Caco-2 (cell line): ENCODE measurements around the gene FAM168A. TPM values are rescaled to one million over a fixed set of nuclear protein-coding genes. Genes with fewer than 3 reads are reported as not detected.

ENCODE experiments used
- BruUV-seq: library from RNA; stranded (reverse); fragments of 400-500 nt; replicated peaks from 2 replicates; lab custom pipeline; 2021; lab: Mats Ljungman, UMichigan
- CTCF ChIA-PET: fragments of 300-600 bp; sonication (Branson Sonifier 250); formaldehyde crosslinking; loops from one replicate; lab custom pipeline; 2022; ENCODE audit warnings: antibody characterized with exemption; lab: Charles Lee
- POLR2A ChIA-PET: fragments of 300-600 bp; sonication (Branson Sonifier 250); formaldehyde crosslinking; loops from one replicate; lab custom pipeline; 2022; ENCODE audit warnings: antibody characterized with exemption; lab: Charles Lee
- DNase-seq, 2 experiments: peaks; one replicate each; pipeline versions ENCODE4 v3.0.0 to v3.0.0-alpha.2; 2020 to 2022
- H3K27me3 ChIP-seq: replicated peaks from 2 replicates; pipeline ENCODE4 v1.6.0; 2011; ENCODE audit warnings: low read length; ENCODE audit not compliant: control insufficient read depth, insufficient read depth
- H3K36me3 ChIP-seq: 2 replicates; pipeline ENCODE4 v1.5.1; 2011; ENCODE audit warnings: low read length; ENCODE audit not compliant: control insufficient read depth, insufficient read depth
- H3K4me1 ChIP-seq: fragments of 250-450 bp; sonication (Bioruptor Pico); 2 replicates; pipeline ENCODE4 v1.5.1; 2020; ENCODE audit warnings: mild to moderate bottlenecking
- H3K4me3 ChIP-seq: 2 replicates; pipeline ENCODE4 v1.5.1; 2011; ENCODE audit warnings: low read depth, mild to moderate bottlenecking, control low read depth, low read length
- H3K9me3 ChIP-seq: fragments of 250-450 bp; sonication (Bioruptor Pico); 2 replicates; pipeline ENCODE4 v1.5.1; 2020; ENCODE audit warnings: mild to moderate bottlenecking, moderate library complexity
- H3K27ac Mint-ChIP-seq: one replicate; pipeline ENCODE4 v1.8.0; 2022; ENCODE audit warnings: mixed read lengths; ENCODE audit not compliant: unreplicated experiment
- H3K27me3 Mint-ChIP-seq: one replicate; pipeline ENCODE4 v1.8.0; 2022; ENCODE audit warnings: mixed read lengths; ENCODE audit not compliant: insufficient read depth, unreplicated experiment
- H3K36me3 Mint-ChIP-seq: one replicate; pipeline ENCODE4 v1.8.0; 2022; ENCODE audit warnings: mild to moderate bottlenecking, mixed read lengths; ENCODE audit not compliant: insufficient read depth, unreplicated experiment
- H3K4me1 Mint-ChIP-seq: one replicate; pipeline ENCODE4 v1.8.0; 2022; ENCODE audit warnings: low read depth, mixed read lengths; ENCODE audit not compliant: unreplicated experiment
- H3K4me3 Mint-ChIP-seq: one replicate; pipeline ENCODE4 v1.8.0; 2022; ENCODE audit warnings: mild to moderate bottlenecking, moderate library complexity, mixed read lengths; ENCODE audit not compliant: unreplicated experiment
- H3K9me3 Mint-ChIP-seq: one replicate; pipeline ENCODE4 v1.8.0; 2022; ENCODE audit warnings: mixed read lengths; ENCODE audit not compliant: unreplicated experiment
- intact Hi-C: fragments of 100-400 bp; cut with micrococcal nuclease; formaldehyde crosslinking; loops from one replicate; pipeline ENCODE4 v1.10.0; 2022; ENCODE audit not compliant: unreplicated experiment
- total RNA-seq: library from RNA; stranded (reverse); gene quantifications from 2 replicates; pipeline ENCODE4 v1.2.3, GENCODE V29; 2022
- TF ChIP-seq, protein P1 (sequence below), 2 experiments: fragments of 200-600 bp in 1 of 2; IDR thresholded peaks; 1 replicate in 1 of 2; 2 replicates in 1 of 2; pipeline versions ENCODE4 v1.5.1 to v1.8.0; 2011 to 2022; ENCODE audit warnings: antibody characterized with exemption in 1 of 2, control low read depth in 1 of 2, inconsistent platforms in 1 of 2, low read depth in 1 of 2, low read length in 1 of 2, mild to moderate bottlenecking in 1 of 2, moderate library complexity in 1 of 2; ENCODE audit not compliant: insufficient read depth in 1 of 2, severe bottlenecking in 1 of 2, unreplicated experiment in 1 of 2

Gene FAM168A
- total RNA-seq, 1 experiment from 2014 or later, result 46.0 TPM

DNA sequence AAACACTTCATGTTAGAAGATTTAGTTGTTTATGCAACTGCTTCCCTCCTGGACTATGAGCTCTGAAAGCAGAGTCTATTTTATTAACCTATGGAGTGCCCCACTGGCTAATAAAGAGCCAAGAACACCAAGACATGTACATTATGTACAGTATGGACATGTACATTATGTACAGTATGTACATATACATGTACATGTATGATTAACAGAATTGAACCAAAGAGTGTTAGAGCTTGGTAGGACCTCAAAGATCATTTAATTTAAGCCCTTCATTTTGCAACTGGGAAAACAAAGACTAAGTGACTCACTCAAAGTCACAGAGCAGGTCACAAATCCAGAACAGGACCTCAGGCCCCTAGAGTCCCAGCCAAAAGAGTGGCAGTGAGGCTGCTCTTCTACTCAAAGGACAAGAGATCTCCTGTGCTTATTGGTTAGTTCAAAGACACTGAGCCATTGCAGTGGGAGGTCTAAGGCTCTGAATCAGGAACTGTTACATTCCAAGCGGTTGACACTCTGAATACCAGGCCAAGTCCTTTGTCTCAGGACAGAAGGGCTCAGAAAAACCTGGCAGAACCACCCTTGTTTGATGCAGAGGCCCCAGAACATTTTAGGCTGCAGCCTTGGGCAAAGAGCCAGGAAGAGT, 103.8 kb downstream of the FAM168A start:
- H3K27me3 Mint-ChIP-seq, result no peaks in the 10 kb centered on the region
- no peak overlapping the region for H3K4me3 Mint-ChIP-seq
- no peaks in the 10 kb centered on the region for H3K27me3 ChIP-seq

DNA sequence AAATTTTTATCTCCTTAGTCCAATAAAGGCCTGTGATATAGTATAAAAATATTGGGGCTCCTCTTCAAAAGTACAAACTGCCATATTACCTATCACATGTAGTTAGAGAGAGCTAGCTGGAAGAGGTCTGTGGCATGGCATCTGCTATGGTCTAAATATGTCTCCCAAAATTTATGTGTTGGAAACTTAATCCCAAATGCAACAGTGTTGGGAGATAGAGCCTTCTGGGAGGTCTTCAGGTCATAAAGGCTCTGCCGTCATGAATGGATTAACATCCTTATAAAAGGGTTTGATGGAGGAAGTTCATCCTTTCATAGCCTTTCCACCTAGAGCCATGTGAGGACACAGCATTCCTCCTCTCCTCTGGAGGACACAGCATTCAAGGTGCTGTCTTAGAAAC, 116.3 kb downstream of the FAM168A start:
- Histone ChIP-seq H3K9me3 (no peaks in the 10 kb centered on the region), H3K36me3 (no peaks in the 10 kb centered on the region), H3K4me1 (peaks cover 5% of the 10 kb centered on the region; the same call in 1 of the 2 replicates), H3K4me3 (no peak overlapping the region), H3K27me3 (no peaks in the 10 kb centered on the region)
- DNase-seq, result no peak
- TF ChIP-seq, protein P1, sequence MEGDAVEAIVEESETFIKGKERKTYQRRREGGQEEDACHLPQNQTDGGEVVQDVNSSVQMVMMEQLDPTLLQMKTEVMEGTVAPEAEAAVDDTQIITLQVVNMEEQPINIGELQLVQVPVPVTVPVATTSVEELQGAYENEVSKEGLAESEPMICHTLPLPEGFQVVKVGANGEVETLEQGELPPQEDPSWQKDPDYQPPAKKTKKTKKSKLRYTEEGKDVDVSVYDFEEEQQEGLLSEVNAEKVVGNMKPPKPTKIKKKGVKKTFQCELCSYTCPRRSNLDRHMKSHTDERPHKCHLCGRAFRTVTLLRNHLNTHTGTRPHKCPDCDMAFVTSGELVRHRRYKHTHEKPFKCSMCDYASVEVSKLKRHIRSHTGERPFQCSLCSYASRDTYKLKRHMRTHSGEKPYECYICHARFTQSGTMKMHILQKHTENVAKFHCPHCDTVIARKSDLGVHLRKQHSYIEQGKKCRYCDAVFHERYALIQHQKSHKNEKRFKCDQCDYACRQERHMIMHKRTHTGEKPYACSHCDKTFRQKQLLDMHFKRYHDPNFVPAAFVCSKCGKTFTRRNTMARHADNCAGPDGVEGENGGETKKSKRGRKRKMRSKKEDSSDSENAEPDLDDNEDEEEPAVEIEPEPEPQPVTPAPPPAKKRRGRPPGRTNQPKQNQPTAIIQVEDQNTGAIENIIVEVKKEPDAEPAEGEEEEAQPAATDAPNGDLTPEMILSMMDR (IDR thresholded peaks at IDR 0.05; ENCODE audit: insufficient read depth in 1 of 2, low read depth in 1 of 2, low read length in 1 of 2, severe bottlenecking in 1 of 2, unreplicated experiment in 1 of 2), result no peak
- H3K9me3 Mint-ChIP-seq, result no peaks in the 10 kb centered on the region
- H3K4me1 Mint-ChIP-seq, result peaks cover 4% of the 10 kb centered on the region
- no TSS peak for BruUV-seq
- no peak overlapping the region for H3K27ac Mint-ChIP-seq
- intact Hi-C loops, result no loop called here
- no peak overlapping the region for H3K4me3 Mint-ChIP-seq
- no peaks in the 10 kb centered on the region for H3K27me3 Mint-ChIP-seq
- ChIA-PET CTCF (no interaction called here), POLR2A (no interaction called here)
- no peaks in the 10 kb centered on the region for H3K36me3 Mint-ChIP-seq

More for the DNA sequence above, 103.8 kb downstream of the FAM168A start:
- H3K36me3 ChIP-seq, result no peaks in the 10 kb centered on the region
- ChIA-PET CTCF (interaction anchor here (0.6 kb wide), 1 partner anchor 122 kb away, joined by 3 read pairs; no protein-coding TSS in a partner anchor), POLR2A (no interaction called here)
- Mint-ChIP-seq H3K36me3 (peaks cover 8% of the 10 kb centered on the region), H3K27ac (peak overlapping the region; percentile 3), H3K4me1 (peaks cover 7% of the 10 kb centered on the region), H3K9me3 (no peaks in the 10 kb centered on the region)
- TF ChIP-seq, protein P1 (IDR thresholded peaks at IDR 0.05; ENCODE audit: insufficient read depth in 1 of 2, low read depth in 1 of 2, low read length in 1 of 2, severe bottlenecking in 1 of 2, unreplicated experiment in 1 of 2), result no peak
- DNase-seq, result peak in 1 of 2 experiments; percentile 30
- BruUV-seq, result no TSS peak
- H3K4me3 ChIP-seq, result no peak overlapping the region
- intact Hi-C loops, result no loop called here
- 0 out of 2 replicates have a peak, but pooled peaks cover 6% of the 10 kb centered on the region for H3K4me1 ChIP-seq
- H3K9me3 ChIP-seq, result no peaks in the 10 kb centered on the region

DNA sequence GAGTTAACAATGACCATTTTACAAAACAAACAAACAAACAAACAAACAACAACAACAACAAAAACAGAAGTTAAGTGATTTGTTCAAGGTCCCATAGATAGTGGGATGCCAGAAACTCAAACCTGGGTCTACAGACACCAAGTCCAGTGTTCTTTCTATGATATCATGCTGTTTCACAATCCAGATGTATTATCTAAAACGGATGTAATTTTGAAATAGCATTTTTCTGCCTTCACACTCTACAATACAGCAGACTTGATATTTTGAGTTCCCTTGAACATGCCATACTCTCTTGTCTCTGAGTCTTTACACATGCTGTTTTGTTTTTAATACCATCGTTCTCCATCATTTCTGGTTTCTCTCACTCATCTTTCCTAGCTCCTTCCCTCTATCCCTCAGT, 117.2 kb downstream of the FAM168A start:
- TF ChIP-seq, protein P1 (IDR thresholded peaks at IDR 0.05; ENCODE audit: insufficient read depth in 1 of 2, low read depth in 1 of 2, low read length in 1 of 2, severe bottlenecking in 1 of 2, unreplicated experiment in 1 of 2), result no peak
- no peaks in the 10 kb centered on the region for H3K9me3 ChIP-seq
- ChIA-PET CTCF (no interaction called here), POLR2A (interaction anchor here (0.5 to 0.6 kb wide), 2 partner anchors 10 to 772 kb away, joined by 3 to 4 read pairs; no protein-coding TSS in a partner anchor)
- intact Hi-C loops, result no loop called here
- no peaks in the 10 kb centered on the region for H3K36me3 Mint-ChIP-seq
- H3K27me3 Mint-ChIP-seq, result no peaks in the 10 kb centered on the region
- no peak overlapping the region for H3K4me3 ChIP-seq
- H3K9me3 Mint-ChIP-seq, result no peaks in the 10 kb centered on the region
- DNase-seq, result no peak
- no peak overlapping the region for H3K27ac Mint-ChIP-seq
- H3K36me3 ChIP-seq, result no peaks in the 10 kb centered on the region
- peaks cover 5% of the 10 kb centered on the region; the same call in 1 of the 2 replicates for H3K4me1 ChIP-seq
- H3K4me1 Mint-ChIP-seq, result peaks cover 6% of the 10 kb centered on the region
- no peak overlapping the region for H3K4me3 Mint-ChIP-seq
- BruUV-seq, result no TSS peak
- H3K27me3 ChIP-seq, result no peaks in the 10 kb centered on the region
